ENCODE measurements around the gene DRGX. TPM values are rescaled to one million over a fixed set of nuclear protein-coding genes. Genes with fewer than 3 reads are reported as not detected.

DRGX gene
- total and polyA plus RNA-seq, 2 of the 4 experiments (the other 2 are of a cell fraction): not detected

GRCh38 chr10:49348593-49348992 is 47.3 kb downstream of the DRGX start:
- Histone ChIP-seq H3K4ac (ENCODE audit: low read depth, low read length) (no peak overlapping the region), H4K5ac (ENCODE audit: low read depth, low read length) (no peak overlapping the region), H2AFZ (replicated peaks; ENCODE audit: low read length, poor library complexity) (no peak overlapping the region), H3K4me2 (ENCODE audit: low read depth, low read length) (no peak overlapping the region), H4K91ac (ENCODE audit: insufficient read depth, low read depth, low read length) (no peak overlapping the region), H2AK5ac (ENCODE audit: low read depth, low read length) (no peak overlapping the region), H3K79me1 (ENCODE audit: low read depth in 1 of 2, low read length in 2 of 2) (no peaks in the 10 kb centered on the region), H3K56ac (ENCODE audit: extremely low read depth, insufficient read depth, low read length) (no peak overlapping the region), H3K9me3 (ENCODE audit: control insufficient read depth, insufficient read depth, low read length) (peaks cover 4% of the 10 kb centered on the region; the same call in 1 of the 2 replicates), H3K18ac (ENCODE audit: low read depth, low read length) (no peak overlapping the region), H2BK20ac (ENCODE audit: low read depth, low read length) (no peak overlapping the region), H3K4me1 (ENCODE audit: control insufficient read depth, insufficient read depth, low read length) (no peaks in the 10 kb centered on the region), H3K27ac (ENCODE audit: insufficient read depth, low read length) (no peak overlapping the region), H3K4me3 (ENCODE audit: insufficient read depth, low read depth, low read length) (no peak overlapping the region), H3K9me1 (ENCODE audit: insufficient read depth, low read length) (no peaks in the 10 kb centered on the region), H3K27me3 (ENCODE audit: control insufficient read depth, insufficient read depth, low read length) (peaks cover 2% of the 10 kb centered on the region; the same call in 1 of the 2 replicates), H2BK120ac (ENCODE audit: low read depth, low read length) (no peak overlapping the region), H2BK15ac (ENCODE audit: low read depth, low read length) (no peak overlapping the region), H4K8ac (ENCODE audit: low read depth in 2 of 2, low read length in 2 of 2) (no peak overlapping the region), H4K20me1 (ENCODE audit: insufficient read depth, low read length) (no peaks in the 10 kb centered on the region), H3K14ac (replicated peaks; ENCODE audit: low read depth, low read length) (no peak overlapping the region), H3K36me3 (ENCODE audit: control insufficient read depth, insufficient read depth, low read length) (no peaks in the 10 kb centered on the region), H2AK9ac (replicated peaks; ENCODE audit: low read depth, low read length, poor library complexity) (no peak overlapping the region), H2BK5ac (ENCODE audit: low read depth, low read length, poor library complexity, severe bottlenecking) (no peak overlapping the region), H3K9ac (ENCODE audit: low read depth, low read length) (no peak overlapping the region), H3K23ac (ENCODE audit: low read depth, low read length) (no peak overlapping the region)
- CTCF ChIA-PET: no interaction called here
- intact Hi-C loops (cut with micrococcal nuclease) (no loop called here), in situ Hi-C loops (cut with MboI; ENCODE audit: low sequenced_read_pairs) (no loop called here), dilution Hi-C loops (cut with HindIII; ENCODE audit: low sequenced_read_pairs, unreplicated experiment) (no loop called here)
- no peak for ATAC-seq (ENCODE audit: low read depth)
- no TSS peak for BruUV-seq (replicated peaks)
- no CpG with 5 or more reads among the region's 2 CpGs for WGBS, 2 experiments (ENCODE audit: extremely low coverage in 2 of 2, insufficient read length in 1 of 2)
- POLR2A ChIA-PET (ENCODE audit: unreplicated experiment): no interaction called here
- TF ChIP-seq MAZ (IDR thresholded peaks at IDR 0.05; ENCODE audit: borderline replicate concordance, low read depth, low read length) (no peak), FOS (IDR thresholded peaks at IDR 0.05; ENCODE audit: low read depth, low read length) (no peak), USF2 (IDR thresholded peaks at IDR 0.05; ENCODE audit: low read depth, low read length) (no peak), NFE2L2 (IDR thresholded peaks at IDR 0.05; ENCODE audit: low read depth, low read length) (no peak), POLR2A (IDR thresholded peaks at IDR 0.05; ENCODE audit: low read depth, low read length) (no peak), CHD1 (IDR thresholded peaks at IDR 0.05; ENCODE audit: low read depth, low read length) (no peak), MAFK (IDR thresholded peaks at IDR 0.05; ENCODE audit: low read depth, low read length) (no peak), RCOR1 (IDR thresholded peaks at IDR 0.05; ENCODE audit: insufficient replicate concordance, low read length) (no peak), CTCF (conservative IDR thresholded peaks at IDR 0.05; ENCODE audit: low read depth, low read length) (no peak), MXI1 (IDR thresholded peaks at IDR 0.05; ENCODE audit: borderline replicate concordance, low read depth, low read length) (no peak)
- no peak for DNase-seq

Measured in IMR-90 (cell line).